Left ventricle myocardium inferior (tissue), 1 donor: Measurements from ENCODE around the gene POLE. TPM values are rescaled to one million over a fixed set of nuclear protein-coding genes. Genes with fewer than 3 reads are reported as not detected.
A peak's percentile ranks its signal among the peaks of the same experiment; 100 is the strongest.
"Not testable (repeated sequence)": the region's sequence is repeated elsewhere in the genome, so short reads cannot be mapped to it uniquely, and the experiment has no call there.

ENCODE experiments used
- DNase-seq: peaks from one replicate; pipeline ENCODE4 v3.0.0-alpha.2; 2020
- H3K27ac ChIP-seq: fragments of 200-600 bp; replicated peaks from 2 replicates; pipeline ENCODE4 v1.8.0; 2021
- H3K27me3 ChIP-seq: fragments of 200-600 bp; 2 replicates; pipeline ENCODE4 v1.8.0; 2021; ENCODE audit warnings: low read depth
- H3K36me3 ChIP-seq: fragments of 200-600 bp; 2 replicates; pipeline ENCODE4 v1.8.0; 2021
- H3K4me1 ChIP-seq: fragments of 200-600 bp; 2 replicates; pipeline ENCODE4 v1.8.0; 2021
- H3K4me3 ChIP-seq: fragments of 200-600 bp; 2 replicates; pipeline ENCODE4 v1.8.0; 2021; ENCODE audit warnings: mild to moderate bottlenecking, moderate library complexity
- H3K9me3 ChIP-seq: fragments of 200-600 bp; replicated peaks from 2 replicates; pipeline ENCODE4 v1.8.0; 2021
- CTCF ChIP-seq: fragments of 200-600 bp; IDR thresholded peaks from 2 replicates; pipeline ENCODE4 v1.8.0; 2021; ENCODE audit warnings: antibody characterized with exemption, mild to moderate bottlenecking, borderline replicate concordance
- intact Hi-C: fragments of 100-400 bp; cut with micrococcal nuclease; formaldehyde crosslinking; loops from one replicate; pipeline ENCODE4 v1.11.0; 2022
- total RNA-seq: library from RNA; stranded (reverse); fragmentation: NEBNext Ultra II Directional; extraction: Animal tissue kit (Norgen Biotek cat#: 25700); gene quantifications from one replicate; pipeline ENCODE4 v1.2.1, GENCODE V29; 2021
- donor health status: DM: no; HTN: yes; CAD: no; lungs with severe emphysema.

The POLE gene
- total RNA-seq, 1 donor from 2014 or later: 9.0 TPM

- Histone ChIP-seq H3K27me3 (peaks cover 80% of the 10 kb centered on the region), H3K9me3 (no peaks in the 10 kb centered on the region), H3K27ac (no peak overlapping the region), H3K36me3 (no peaks in the 10 kb centered on the region), H3K4me1 (peaks cover 49% of the 10 kb centered on the region), H3K4me3 (peak overlapping the region; percentile 59)
- intact Hi-C loops: no loop called here
- DNase-seq: no peak
- no peak for TF ChIP-seq CTCF
Observed at GRCh38 chr12:132601171-132601883, 85.8 kb downstream of the POLE start.

- H3K4me1 ChIP-seq: peaks cover 49% of the 10 kb centered on the region
- peak; percentile 75 for TF ChIP-seq CTCF
- peaks cover 80% of the 10 kb centered on the region for H3K27me3 ChIP-seq
- intact Hi-C loops: no loop called here
- no peak overlapping the region for H3K27ac ChIP-seq
- H3K4me3 ChIP-seq: peak overlapping the region; percentile 59
- no peaks in the 10 kb centered on the region for H3K9me3 ChIP-seq
- peak; percentile 73 for DNase-seq
- no peaks in the 10 kb centered on the region for H3K36me3 ChIP-seq
Observed at GRCh38 chr12:132600048-132601032, 86.8 kb downstream of the POLE start.

- peaks cover 80% of the 10 kb centered on the region for H3K27me3 ChIP-seq
- H3K9me3 ChIP-seq, DNase-seq, H3K36me3 ChIP-seq, intact Hi-C loops, H3K4me3 ChIP-seq, H3K27ac ChIP-seq: not testable (repeated sequence)
- H3K4me1 ChIP-seq: peaks cover 48% of the 10 kb centered on the region
Observed at GRCh38 chr12:132599502-132599901, 87.6 kb downstream of the POLE start.

GRCh38 chr12:132597333-132598316, 89.5 kb downstream of the POLE start:
- Histone ChIP-seq H3K27me3 (peaks cover 76% of the 10 kb centered on the region), H3K4me1 (peaks cover 38% of the 10 kb centered on the region), H3K36me3 (no peaks in the 10 kb centered on the region), H3K4me3 (peak overlapping the region; percentile 58), H3K9me3 (no peaks in the 10 kb centered on the region), H3K27ac (no peak overlapping the region)
- DNase-seq: no peak
- intact Hi-C loops: no loop called here
- no peak for TF ChIP-seq CTCF

- H3K27ac ChIP-seq: no peak overlapping the region
- intact Hi-C loops: no loop called here
Observed at GRCh38 chr12:132596016-132596415, 91.1 kb downstream of the POLE start.

More at GRCh38 chr12:132596016-132596415, 91.1 kb downstream of the POLE start:
- H3K9me3 ChIP-seq: no peaks in the 10 kb centered on the region
- peaks cover 76% of the 10 kb centered on the region for H3K27me3 ChIP-seq
- H3K4me1 ChIP-seq: peaks cover 31% of the 10 kb centered on the region
- no peak for TF ChIP-seq CTCF
- no peaks in the 10 kb centered on the region for H3K36me3 ChIP-seq
- no peak overlapping the region for H3K4me3 ChIP-seq
- no peak for DNase-seq
